ENCODE data around the gene DEFB121. TPM values are rescaled to one million over a fixed set of nuclear protein-coding genes. Genes with fewer than 3 reads are reported as not detected.

DEFB121 gene
- total and polyA plus RNA-seq, 2 donors (not counting 3 experiments of a cell fraction or from before 2014, with no cell fraction given) = not detected

DNA sequence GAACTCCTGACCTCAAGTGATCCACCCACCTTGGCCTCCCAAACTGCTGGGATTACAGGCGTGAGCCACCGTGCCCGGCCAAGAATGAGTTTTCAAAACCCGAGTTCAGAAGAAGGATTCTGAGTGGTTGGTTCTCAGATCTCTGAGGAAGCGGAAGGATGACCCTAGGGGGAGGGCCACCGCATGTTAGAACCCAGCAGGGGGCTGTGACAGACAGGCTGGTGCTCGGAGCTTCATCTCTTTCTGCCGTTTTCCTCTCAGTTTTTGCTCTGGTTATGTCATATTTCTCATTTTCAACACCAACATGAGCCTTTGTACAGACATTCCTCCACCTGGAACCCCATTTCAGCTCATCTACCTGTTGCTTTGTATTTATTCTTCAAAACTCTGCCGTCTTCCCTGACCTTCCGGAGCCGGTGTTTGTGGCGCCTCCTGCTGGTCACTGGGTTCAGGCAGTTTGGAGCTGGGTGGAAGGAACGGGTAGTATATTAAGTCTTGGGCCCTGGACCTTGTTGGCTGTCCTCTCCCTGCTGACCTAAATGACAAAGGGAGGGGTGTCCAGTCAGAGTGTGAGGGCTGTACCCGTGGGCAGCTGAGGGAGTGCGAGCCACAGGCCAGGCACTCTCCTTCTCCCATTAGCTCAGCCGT is 34.1 kb upstream of the DEFB121 start, which contains the start of gene DEFB123:
Gene DEFB123 (plus strand): TSS at position 621 of the 648 bp plus-strand sequence. CDS start 67 bp downstream, outside the sequence.
- ChIA-PET POLR2A (no interaction called here), CTCF (interaction anchor here (0.6 to 2.9 kb wide), 5 partner anchors 14 to 80 kb away, joined by 3 to 13 read pairs (median 4); no protein-coding TSS in a partner anchor)
- Histone ChIP-seq H3K4me2 (ENCODE audit: insufficient read depth, low read length) (no peak within 1 kb of the TSS), H3K9ac (replicated peaks; ENCODE audit: extremely low read depth, insufficient read depth, low read length) (no peak within 1 kb of the TSS), H3K36me3 (ENCODE audit: control insufficient read depth in 2 of 2, extremely low read depth in 1 of 2, insufficient read depth in 2 of 2, low read length in 2 of 2) (no peaks in the 10 kb centered on the region), H3K9me3 (replicated peaks; ENCODE audit: control insufficient read depth, insufficient read depth, low read length) (no peaks in the 10 kb centered on the region), H3K79me2 (ENCODE audit: control insufficient read depth, insufficient read depth, low read length) (no peaks in the 10 kb centered on the region), H2AFZ (ENCODE audit: low read depth, low read length) (no peak within 1 kb of the TSS), H3K4me1 (ENCODE audit: control insufficient read depth, extremely low read depth, insufficient read depth, low read length) (no peaks in the 10 kb centered on the region), H4K20me1 (replicated peaks; ENCODE audit: control insufficient read depth, extremely low read depth, insufficient read depth, low read length) (no peaks in the 10 kb centered on the region), H3K27ac (ENCODE audit: insufficient read depth, low read depth, low read length) (no peak within 1 kb of the TSS), H3K27me3 (ENCODE audit: control insufficient read depth in 2 of 2, insufficient read depth in 2 of 2, low read length in 2 of 2) (no peaks in the 10 kb centered on the region), H3K4me3 (replicated peaks in 1 of 3; ENCODE audit: insufficient read depth in 1 of 3, low read depth in 1 of 3, low read length in 3 of 3) (no peak within 1 kb of the TSS), H3K9me1 (replicated peaks; ENCODE audit: control insufficient read depth, extremely low read depth, insufficient read depth, low read length) (no peaks in the 10 kb centered on the region)
- BruUV-seq (replicated peaks) = no TSS peak
- dilution Hi-C loops (cut with MboI; ENCODE audit: extremely low pct_ligation_motif_present, low sequenced_read_pairs) = no loop called here
- no peak for TF ChIP-seq MYC (IDR thresholded peaks at IDR 0.05; ENCODE audit: low read depth, low read length)
- TF ChIP-seq, protein P1, sequence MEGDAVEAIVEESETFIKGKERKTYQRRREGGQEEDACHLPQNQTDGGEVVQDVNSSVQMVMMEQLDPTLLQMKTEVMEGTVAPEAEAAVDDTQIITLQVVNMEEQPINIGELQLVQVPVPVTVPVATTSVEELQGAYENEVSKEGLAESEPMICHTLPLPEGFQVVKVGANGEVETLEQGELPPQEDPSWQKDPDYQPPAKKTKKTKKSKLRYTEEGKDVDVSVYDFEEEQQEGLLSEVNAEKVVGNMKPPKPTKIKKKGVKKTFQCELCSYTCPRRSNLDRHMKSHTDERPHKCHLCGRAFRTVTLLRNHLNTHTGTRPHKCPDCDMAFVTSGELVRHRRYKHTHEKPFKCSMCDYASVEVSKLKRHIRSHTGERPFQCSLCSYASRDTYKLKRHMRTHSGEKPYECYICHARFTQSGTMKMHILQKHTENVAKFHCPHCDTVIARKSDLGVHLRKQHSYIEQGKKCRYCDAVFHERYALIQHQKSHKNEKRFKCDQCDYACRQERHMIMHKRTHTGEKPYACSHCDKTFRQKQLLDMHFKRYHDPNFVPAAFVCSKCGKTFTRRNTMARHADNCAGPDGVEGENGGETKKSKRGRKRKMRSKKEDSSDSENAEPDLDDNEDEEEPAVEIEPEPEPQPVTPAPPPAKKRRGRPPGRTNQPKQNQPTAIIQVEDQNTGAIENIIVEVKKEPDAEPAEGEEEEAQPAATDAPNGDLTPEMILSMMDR (IDR thresholded peaks at IDR 0.05; ENCODE audit: extremely low read depth in 1 of 2, insufficient read depth in 1 of 2, low read depth in 1 of 2, low read length in 2 of 2) = peak; percentile 6 to 16
- intact Hi-C loops (cut with micrococcal nuclease) = no loop called here
- no peak for FAIRE-seq
- DNase-seq (ENCODE audit: low read depth, low spot score) = no peak

DNA sequence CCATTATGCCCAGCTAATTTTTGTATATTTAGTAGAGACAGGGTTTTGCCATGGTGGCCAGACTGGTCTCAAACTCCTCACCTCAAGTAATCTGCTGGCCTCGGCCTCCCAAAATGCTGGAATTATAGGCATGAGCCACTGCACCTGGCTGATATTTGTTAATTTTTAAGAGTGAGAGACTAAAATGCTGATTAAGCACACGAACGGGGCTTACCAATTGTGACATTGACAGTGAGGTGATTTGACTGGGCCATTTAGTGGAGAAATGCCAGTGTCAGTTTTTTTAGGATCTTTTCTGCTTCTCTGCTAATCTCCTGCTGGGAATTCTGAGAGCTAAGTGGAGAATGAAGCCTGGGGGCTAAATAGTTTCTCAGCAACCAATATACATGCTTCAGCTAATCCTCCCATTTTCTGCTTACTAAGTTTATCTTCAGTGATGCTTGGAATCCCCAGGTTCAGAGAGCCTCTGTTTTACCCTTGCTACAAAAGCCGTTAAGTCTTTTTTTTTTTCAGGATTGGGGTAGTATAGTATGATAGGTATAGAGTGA is 24.6 kb upstream of the DEFB121 start:
- intact Hi-C loops (cut with micrococcal nuclease) = no loop called here
- no peak for FAIRE-seq

More for the DNA sequence above, 24.6 kb upstream of the DEFB121 start:
- no peaks in the 10 kb centered on the region for H3K36me3 ChIP-seq (ENCODE audit: control insufficient read depth in 2 of 2, extremely low read depth in 1 of 2, insufficient read depth in 2 of 2, low read length in 2 of 2)
- DNase-seq (ENCODE audit: low read depth, low spot score) = no peak
- H2AFZ ChIP-seq (ENCODE audit: low read depth, low read length) = no peak overlapping the region
- H3K79me2 ChIP-seq (ENCODE audit: control insufficient read depth, insufficient read depth, low read length) = no peaks in the 10 kb centered on the region
- TF ChIP-seq MYC (IDR thresholded peaks at IDR 0.05; ENCODE audit: low read depth, low read length) = no peak
- TF ChIP-seq FOS (IDR thresholded peaks at IDR 0.05; ENCODE audit: borderline replicate concordance, insufficient read depth, low read length) = no peak
- no peak for TF ChIP-seq POLR2A (IDR thresholded peaks at IDR 0.05; ENCODE audit: low read depth, low read length)
- TF ChIP-seq GATA2 (IDR thresholded peaks at IDR 0.05; ENCODE audit: insufficient read depth, insufficient read length, low read depth, low read length) = no peak
- TF ChIP-seq, protein P1 (IDR thresholded peaks at IDR 0.05; ENCODE audit: extremely low read depth in 1 of 2, insufficient read depth in 1 of 2, low read depth in 1 of 2, low read length in 2 of 2) = no peak
- TF ChIP-seq EZH2 (IDR thresholded peaks at IDR 0.05; ENCODE audit: borderline replicate concordance, low read depth, low read length, severe bottlenecking) = no peak
- no peak for TF ChIP-seq JUN (IDR thresholded peaks at IDR 0.05; ENCODE audit: borderline replicate concordance, insufficient read depth, insufficient read length, low read depth)
- no peak for TF ChIP-seq POLR2AphosphoS5 (IDR thresholded peaks at IDR 0.05; ENCODE audit: insufficient read depth, low read depth, low read length)
- TF ChIP-seq, protein P2, sequence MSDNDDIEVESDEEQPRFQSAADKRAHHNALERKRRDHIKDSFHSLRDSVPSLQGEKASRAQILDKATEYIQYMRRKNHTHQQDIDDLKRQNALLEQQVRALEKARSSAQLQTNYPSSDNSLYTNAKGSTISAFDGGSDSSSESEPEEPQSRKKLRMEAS (IDR thresholded peaks at IDR 0.05; ENCODE audit: insufficient read depth, insufficient read length) = no peak
- H3K4me1 ChIP-seq (ENCODE audit: control insufficient read depth, extremely low read depth, insufficient read depth, low read length) = no peaks in the 10 kb centered on the region
- H4K20me1 ChIP-seq (replicated peaks; ENCODE audit: control insufficient read depth, extremely low read depth, insufficient read depth, low read length) = no peaks in the 10 kb centered on the region
- no peak overlapping the region for H3K9ac ChIP-seq (replicated peaks; ENCODE audit: extremely low read depth, insufficient read depth, low read length)
- H3K9me3 ChIP-seq (replicated peaks; ENCODE audit: control insufficient read depth, insufficient read depth, low read length) = no peaks in the 10 kb centered on the region
- POLR2A ChIA-PET = no interaction called here
- H3K27me3 ChIP-seq (ENCODE audit: control insufficient read depth in 2 of 2, insufficient read depth in 2 of 2, low read length in 2 of 2) = no peaks in the 10 kb centered on the region
- no peaks in the 10 kb centered on the region for H3K9me1 ChIP-seq (replicated peaks; ENCODE audit: control insufficient read depth, extremely low read depth, insufficient read depth, low read length)
- dilution Hi-C loops (cut with MboI; ENCODE audit: extremely low pct_ligation_motif_present, low sequenced_read_pairs) = no loop called here
- CTCF ChIA-PET = interaction anchor here (1.4 kb wide), 1 partner anchor 73 kb away, joined by 7 read pairs; no protein-coding TSS in a partner anchor
- no peak overlapping the region for H3K4me3 ChIP-seq (replicated peaks in 1 of 3; ENCODE audit: insufficient read depth in 1 of 3, low read depth in 1 of 3, low read length in 3 of 3)
- no peak overlapping the region for H3K27ac ChIP-seq (ENCODE audit: insufficient read depth, low read depth, low read length)
- H3K4me2 ChIP-seq (ENCODE audit: insufficient read depth, low read length) = no peak overlapping the region
- no TSS peak for BruUV-seq (replicated peaks)
